ENCODE results near the gene DLGAP4. TPM values are rescaled to one million over a fixed set of nuclear protein-coding genes. Genes with fewer than 3 reads are reported as not detected.
A peak's percentile ranks its signal among the peaks of the same experiment; 100 is the strongest.

DLGAP4 gene
- total and polyA plus RNA-seq, 2 of the 13 experiments (the other 11 are each of a cell fraction or from before 2014, with no cell fraction given): 15.2 to 26.7 TPM

DNA sequence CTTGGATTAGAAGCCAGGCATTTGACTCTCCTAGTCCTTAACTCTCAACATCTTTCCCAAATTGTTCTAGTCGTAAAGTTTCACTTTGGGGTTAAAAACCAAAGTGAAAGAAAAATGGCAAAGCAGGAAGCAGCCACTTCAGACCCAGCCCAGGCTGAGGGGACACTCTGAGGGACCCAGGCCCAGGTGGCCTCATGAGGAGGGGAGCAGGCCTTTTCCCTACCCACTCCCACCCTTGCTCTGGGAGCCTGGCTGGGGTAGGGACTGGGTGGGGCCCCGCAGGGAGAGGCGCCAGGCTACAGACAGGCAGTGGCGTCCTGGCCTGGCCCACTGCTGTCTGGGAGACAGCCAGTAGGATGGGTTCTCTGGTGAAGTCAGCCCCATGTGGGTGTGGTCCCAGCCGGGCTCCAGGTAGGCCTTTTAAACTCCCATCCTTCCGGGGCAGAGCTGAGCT is 166.5 kb downstream of the DLGAP4 start (continued):
- TF ChIP-seq, protein P1, sequence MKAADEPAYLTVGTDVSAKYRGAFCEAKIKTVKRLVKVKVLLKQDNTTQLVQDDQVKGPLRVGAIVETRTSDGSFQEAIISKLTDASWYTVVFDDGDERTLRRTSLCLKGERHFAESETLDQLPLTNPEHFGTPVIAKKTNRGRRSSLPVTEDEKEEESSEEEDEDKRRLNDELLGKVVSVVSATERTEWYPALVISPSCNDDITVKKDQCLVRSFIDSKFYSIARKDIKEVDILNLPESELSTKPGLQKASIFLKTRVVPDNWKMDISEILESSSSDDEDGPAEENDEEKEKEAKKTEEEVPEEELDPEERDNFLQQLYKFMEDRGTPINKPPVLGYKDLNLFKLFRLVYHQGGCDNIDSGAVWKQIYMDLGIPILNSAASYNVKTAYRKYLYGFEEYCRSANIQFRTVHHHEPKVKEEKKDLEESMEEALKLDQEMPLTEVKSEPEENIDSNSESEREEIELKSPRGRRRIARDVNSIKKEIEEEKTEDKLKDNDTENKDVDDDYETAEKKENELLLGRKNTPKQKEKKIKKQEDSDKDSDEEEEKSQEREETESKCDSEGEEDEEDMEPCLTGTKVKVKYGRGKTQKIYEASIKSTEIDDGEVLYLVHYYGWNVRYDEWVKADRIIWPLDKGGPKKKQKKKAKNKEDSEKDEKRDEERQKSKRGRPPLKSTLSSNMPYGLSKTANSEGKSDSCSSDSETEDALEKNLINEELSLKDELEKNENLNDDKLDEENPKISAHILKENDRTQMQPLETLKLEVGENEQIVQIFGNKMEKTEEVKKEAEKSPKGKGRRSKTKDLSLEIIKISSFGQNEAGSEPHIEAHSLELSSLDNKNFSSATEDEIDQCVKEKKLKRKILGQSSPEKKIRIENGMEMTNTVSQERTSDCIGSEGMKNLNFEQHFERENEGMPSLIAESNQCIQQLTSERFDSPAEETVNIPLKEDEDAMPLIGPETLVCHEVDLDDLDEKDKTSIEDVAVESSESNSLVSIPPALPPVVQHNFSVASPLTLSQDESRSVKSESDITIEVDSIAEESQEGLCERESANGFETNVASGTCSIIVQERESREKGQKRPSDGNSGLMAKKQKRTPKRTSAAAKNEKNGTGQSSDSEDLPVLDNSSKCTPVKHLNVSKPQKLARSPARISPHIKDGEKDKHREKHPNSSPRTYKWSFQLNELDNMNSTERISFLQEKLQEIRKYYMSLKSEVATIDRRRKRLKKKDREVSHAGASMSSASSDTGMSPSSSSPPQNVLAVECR (CRISPR knock-in tag; IDR thresholded peaks at IDR 0.05; ENCODE audit: borderline replicate concordance): no peak
- no peak for TF ChIP-seq ZNF331 (CRISPR knock-in tag; IDR thresholded peaks at IDR 0.05)
- no peak for TF ChIP-seq KMT2B (CRISPR knock-in tag; IDR thresholded peaks at IDR 0.05)
- TF ChIP-seq YY1 (IDR thresholded peaks at IDR 0.05; ENCODE audit: insufficient read depth, insufficient replicate concordance, low read depth, low read length): no peak
- TF ChIP-seq, protein P2, sequence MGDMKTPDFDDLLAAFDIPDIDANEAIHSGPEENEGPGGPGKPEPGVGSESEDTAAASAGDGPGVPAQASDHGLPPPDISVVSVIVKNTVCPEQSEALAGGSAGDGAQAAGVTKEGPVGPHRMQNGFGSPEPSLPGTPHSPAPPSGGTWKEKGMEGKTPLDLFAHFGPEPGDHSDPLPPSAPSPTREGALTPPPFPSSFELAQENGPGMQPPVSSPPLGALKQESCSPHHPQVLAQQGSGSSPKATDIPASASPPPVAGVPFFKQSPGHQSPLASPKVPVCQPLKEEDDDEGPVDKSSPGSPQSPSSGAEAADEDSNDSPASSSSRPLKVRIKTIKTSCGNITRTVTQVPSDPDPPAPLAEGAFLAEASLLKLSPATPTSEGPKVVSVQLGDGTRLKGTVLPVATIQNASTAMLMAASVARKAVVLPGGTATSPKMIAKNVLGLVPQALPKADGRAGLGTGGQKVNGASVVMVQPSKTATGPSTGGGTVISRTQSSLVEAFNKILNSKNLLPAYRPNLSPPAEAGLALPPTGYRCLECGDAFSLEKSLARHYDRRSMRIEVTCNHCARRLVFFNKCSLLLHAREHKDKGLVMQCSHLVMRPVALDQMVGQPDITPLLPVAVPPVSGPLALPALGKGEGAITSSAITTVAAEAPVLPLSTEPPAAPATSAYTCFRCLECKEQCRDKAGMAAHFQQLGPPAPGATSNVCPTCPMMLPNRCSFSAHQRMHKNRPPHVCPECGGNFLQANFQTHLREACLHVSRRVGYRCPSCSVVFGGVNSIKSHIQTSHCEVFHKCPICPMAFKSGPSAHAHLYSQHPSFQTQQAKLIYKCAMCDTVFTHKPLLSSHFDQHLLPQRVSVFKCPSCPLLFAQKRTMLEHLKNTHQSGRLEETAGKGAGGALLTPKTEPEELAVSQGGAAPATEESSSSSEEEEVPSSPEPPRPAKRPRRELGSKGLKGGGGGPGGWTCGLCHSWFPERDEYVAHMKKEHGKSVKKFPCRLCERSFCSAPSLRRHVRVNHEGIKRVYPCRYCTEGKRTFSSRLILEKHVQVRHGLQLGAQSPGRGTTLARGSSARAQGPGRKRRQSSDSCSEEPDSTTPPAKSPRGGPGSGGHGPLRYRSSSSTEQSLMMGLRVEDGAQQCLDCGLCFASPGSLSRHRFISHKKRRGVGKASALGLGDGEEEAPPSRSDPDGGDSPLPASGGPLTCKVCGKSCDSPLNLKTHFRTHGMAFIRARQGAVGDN (CRISPR knock-in tag; IDR thresholded peaks at IDR 0.05): peak; percentile 58
- no peak for TF ChIP-seq CCDC6 (CRISPR knock-in tag; IDR thresholded peaks at IDR 0.05)
- TF ChIP-seq ATAD3A (CRISPR knock-in tag; IDR thresholded peaks at IDR 0.05): 0 out of 2 replicates have a peak, but pooled peaks have one; percentile 72
- TF ChIP-seq KLF11 (CRISPR knock-in tag; IDR thresholded peaks at IDR 0.05): no peak
- no peak for TF ChIP-seq DPF2 (CRISPR knock-in tag; IDR thresholded peaks at IDR 0.05; ENCODE audit: borderline replicate concordance, low read depth)
- TF ChIP-seq KDM4B (CRISPR knock-in tag; IDR thresholded peaks at IDR 0.05): 0 out of 2 replicates have a peak, but pooled peaks have one; percentile 25
- no peak for TF ChIP-seq POLR2AphosphoS2 (IDR thresholded peaks at IDR 0.05; ENCODE audit: low read depth, low read length)
- 0 out of 2 replicates have a peak, but pooled peaks have one; percentile 26 for TF ChIP-seq ZFX (CRISPR knock-in tag; IDR thresholded peaks at IDR 0.05; ENCODE audit: low read depth)
- peak; percentile 37 for TF ChIP-seq AGO1 (IDR thresholded peaks at IDR 0.05; ENCODE audit: low read depth, low read length, poor library complexity, severe bottlenecking)
- no peak for TF ChIP-seq ZNF225 (CRISPR knock-in tag; IDR thresholded peaks at IDR 0.05)
- no peak for TF ChIP-seq ZNF670 (CRISPR knock-in tag; IDR thresholded peaks at IDR 0.05; ENCODE audit: borderline replicate concordance)
- no peak for TF ChIP-seq ARNT (IDR thresholded peaks at IDR 0.05)
- TF ChIP-seq YEATS4 (CRISPR knock-in tag; IDR thresholded peaks at IDR 0.05; ENCODE audit: borderline replicate concordance): no peak
- TF ChIP-seq ZNF572 (CRISPR knock-in tag; IDR thresholded peaks at IDR 0.05): no peak
- TF ChIP-seq FOXK1 (CRISPR knock-in tag; IDR thresholded peaks at IDR 0.05; ENCODE audit: borderline replicate concordance, low read depth): no peak
- TF ChIP-seq HIVEP1 (CRISPR knock-in tag; IDR thresholded peaks at IDR 0.05): no peak

All from HepG2 (cell line).